ENCODE results near the gene SCN9A.

GRCh38 chr2:166351319-166351718, 24.4 kb downstream of the SCN9A start:
- TF ChIP-seq CTCF (conservative IDR thresholded peaks at IDR 0.05; ENCODE audit: low read depth, low read length): no peak
- TF ChIP-seq POLR2A (IDR thresholded peaks at IDR 0.05; ENCODE audit: low read depth, low read length): no peak
- TF ChIP-seq MXI1 (IDR thresholded peaks at IDR 0.05; ENCODE audit: borderline replicate concordance, low read depth, low read length): no peak
- TF ChIP-seq, protein P1, sequence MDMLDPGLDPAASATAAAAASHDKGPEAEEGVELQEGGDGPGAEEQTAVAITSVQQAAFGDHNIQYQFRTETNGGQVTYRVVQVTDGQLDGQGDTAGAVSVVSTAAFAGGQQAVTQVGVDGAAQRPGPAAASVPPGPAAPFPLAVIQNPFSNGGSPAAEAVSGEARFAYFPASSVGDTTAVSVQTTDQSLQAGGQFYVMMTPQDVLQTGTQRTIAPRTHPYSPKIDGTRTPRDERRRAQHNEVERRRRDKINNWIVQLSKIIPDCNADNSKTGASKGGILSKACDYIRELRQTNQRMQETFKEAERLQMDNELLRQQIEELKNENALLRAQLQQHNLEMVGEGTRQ (IDR thresholded peaks at IDR 0.05; ENCODE audit: low read depth, low read length): peak; percentile 28; the same call in 1 of the 2 replicates
- no peak for TF ChIP-seq SMC3 (IDR thresholded peaks at IDR 0.05; ENCODE audit: low read depth, low read length)
- TF ChIP-seq CEBPB (IDR thresholded peaks at IDR 0.05; ENCODE audit: low read depth, low read length): peak; percentile 69
- TF ChIP-seq CHD1 (IDR thresholded peaks at IDR 0.05; ENCODE audit: low read depth, low read length): no peak
- no peak for TF ChIP-seq ELK1 (IDR thresholded peaks at IDR 0.05; ENCODE audit: borderline replicate concordance, low read depth, low read length)
- no peak for TF ChIP-seq BHLHE40 (IDR thresholded peaks at IDR 0.05; ENCODE audit: low read depth, low read length)
- TF ChIP-seq MAZ (IDR thresholded peaks at IDR 0.05; ENCODE audit: borderline replicate concordance, low read depth, low read length): no peak
